Neural progenitor cell (in vitro differentiated cells): ENCODE measurements around the gene MPRIP. TPM values are rescaled to one million over a fixed set of nuclear protein-coding genes. Genes with fewer than 3 reads are reported as not detected.

ENCODE experiments used
- DNase-seq: peaks from one replicate; pipeline ENCODE4 v3.0.0-alpha.2; 2016; ENCODE audit warnings: low spot score
- H2AFZ ChIP-seq: fragments of 200-600 bp; sonication (generic); replicated peaks from 2 replicates; pipeline ENCODE4 v1.6.1; 2016; ENCODE audit warnings: antibody characterized with exemption
- H3F3A ChIP-seq: fragments of 200-600 bp; sonication (generic); 2 replicates; pipeline ENCODE4 v1.6.1; 2016; ENCODE audit warnings: antibody characterized with exemption, low read depth
- H3K27ac ChIP-seq: fragments of 200-600 bp; sonication (generic); 2 replicates; pipeline ENCODE4 v1.5.1; 2016; ENCODE audit warnings: mild to moderate bottlenecking
- H3K27me3 ChIP-seq: fragments of 200-600 bp; sonication (generic); 2 replicates; pipeline ENCODE4 v1.6.1; 2016; ENCODE audit warnings: mild to moderate bottlenecking, moderate library complexity
- H3K36me3 ChIP-seq: fragments of 200-600 bp; sonication (generic); 2 replicates; pipeline ENCODE4 v1.5.1; 2016
- H3K4me1 ChIP-seq: fragments of 200-600 bp; sonication (generic); 2 replicates; pipeline ENCODE4 v1.6.1; 2016; ENCODE audit warnings: mixed run types
- H3K4me2 ChIP-seq: fragments of 200-600 bp; sonication (generic); 2 replicates; pipeline ENCODE4 v1.6.1; 2016
- H3K4me3 ChIP-seq: fragments of 200-600 bp; sonication (generic); 2 replicates; pipeline ENCODE4 v1.5.1; 2016
- H3K79me2 ChIP-seq: fragments of 200-600 bp; sonication (generic); 2 replicates; pipeline ENCODE4 v1.6.1; 2016; ENCODE audit warnings: low read depth
- H3K9ac ChIP-seq: fragments of 200-600 bp; sonication (generic); 2 replicates; pipeline ENCODE4 v1.6.1; 2016
- H3K9me3 ChIP-seq: fragments of 200-600 bp; sonication (generic); 2 replicates; pipeline ENCODE4 v1.5.1; 2016; ENCODE audit warnings: low read depth
- H4K20me1 ChIP-seq: fragments of 200-600 bp; sonication (generic); 2 replicates; pipeline ENCODE4 v1.6.1; 2016; ENCODE audit warnings: low read depth
- H3K27ac Mint-ChIP-seq: 3 replicates; pipeline ENCODE4 v1.8.0; 2021; ENCODE audit warnings: mixed read lengths
- H3K27me3 Mint-ChIP-seq: 2 replicates; pipeline ENCODE4 v1.8.0; 2022; ENCODE audit warnings: low read depth, mild to moderate bottlenecking, inconsistent platforms, moderate library complexity, mixed read lengths; ENCODE audit not compliant: insufficient read depth
- H3K36me3 Mint-ChIP-seq: 3 replicates; pipeline ENCODE4 v1.8.0; 2021; ENCODE audit warnings: mixed read lengths
- H3K4me1 Mint-ChIP-seq: 3 replicates; pipeline ENCODE4 v1.8.0; 2021; ENCODE audit warnings: mixed read lengths
- H3K4me3 Mint-ChIP-seq: 3 replicates; pipeline ENCODE4 v1.8.0; 2021; ENCODE audit warnings: mild to moderate bottlenecking, moderate library complexity, mixed read lengths
- H3K9me3 Mint-ChIP-seq: 3 replicates; pipeline ENCODE4 v1.8.0; 2020; ENCODE audit warnings: mixed read lengths
- EZH2 ChIP-seq: fragments of 200-600 bp; sonication (generic); IDR thresholded peaks from 2 replicates; pipeline ENCODE4 v1.6.1; 2017; ENCODE audit warnings: antibody characterized with exemption, mild to moderate bottlenecking, moderate library complexity
- EZH2phosphoT487 ChIP-seq: fragments of 200-600 bp; sonication (generic); IDR thresholded peaks from 2 replicates; pipeline ENCODE4 v1.6.1; 2017; ENCODE audit warnings: antibody characterized with exemption
- total RNA-seq: library from RNA; depleted of rRNA; stranded (reverse); fragments of >200 nt; gene quantifications from 2 replicates; pipeline ENCODE4 v1.2.3, GENCODE V29; 2015; ENCODE audit warnings: low replicate concordance
- TF ChIP-seq, protein P1 (sequence below): fragments of 200-600 bp; sonication (generic); IDR thresholded peaks from 2 replicates; pipeline ENCODE4 v1.5.1; 2017; ENCODE audit warnings: antibody characterized with exemption, mild to moderate bottlenecking

MPRIP gene
- total RNA-seq, 1 donor from 2014 or later: 42.1 TPM

DNA sequence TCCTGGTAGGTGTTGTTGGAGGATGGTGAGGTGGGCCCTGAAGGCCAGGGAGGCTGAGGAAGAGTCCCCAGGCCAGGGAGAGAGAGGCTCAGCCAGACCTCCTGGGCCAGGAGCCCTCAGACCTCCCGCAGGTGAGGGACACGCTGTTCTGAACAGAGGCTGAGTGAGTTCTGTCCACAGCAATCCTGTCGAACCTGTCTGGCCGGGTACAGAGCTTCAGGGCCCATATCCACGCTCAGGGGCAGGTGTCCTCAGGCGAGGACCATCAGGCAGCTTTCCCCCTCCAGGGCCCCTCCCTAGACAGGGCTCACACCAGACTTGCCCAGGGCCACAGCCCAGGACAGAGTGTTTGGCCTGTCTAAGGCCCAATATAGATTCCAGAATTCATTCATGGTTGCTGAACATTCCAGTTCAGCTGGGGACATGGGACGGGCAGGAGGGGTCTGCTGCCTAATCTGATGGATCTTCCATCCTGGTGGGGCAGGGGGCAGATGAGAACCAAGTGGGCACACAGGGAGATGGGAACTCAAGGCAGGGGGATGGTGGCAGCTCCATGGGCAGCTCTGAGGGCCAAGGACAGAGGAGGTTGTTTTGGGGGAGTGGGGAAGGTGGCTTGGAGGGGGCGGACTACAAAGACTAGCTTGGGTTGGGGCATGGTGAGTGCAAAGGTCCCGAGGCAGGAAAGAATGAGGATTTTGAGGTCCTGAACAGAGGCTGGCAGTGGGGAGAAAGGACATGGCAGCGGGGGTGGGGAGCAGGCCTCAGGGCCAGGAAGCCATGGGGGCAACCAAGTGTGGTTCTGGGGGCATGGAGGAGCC is 23.4 kb upstream of the MPRIP start:
- H3K4me1 Mint-ChIP-seq: peaks cover 10% of the 10 kb centered on the region
- Histone ChIP-seq H3K9ac (no peak overlapping the region), H4K20me1 (no peaks in the 10 kb centered on the region), H3K36me3 (no peaks in the 10 kb centered on the region), H3K79me2 (no peaks in the 10 kb centered on the region), H3K9me3 (no peaks in the 10 kb centered on the region), H3K4me1 (peaks cover 9% of the 10 kb centered on the region), H3K4me2 (no peak overlapping the region), H3K4me3 (no peak overlapping the region), H3F3A (no peaks in the 10 kb centered on the region), H2AFZ (no peak overlapping the region), H3K27me3 (no peaks in the 10 kb centered on the region), H3K27ac (no peak overlapping the region)
- no peaks in the 10 kb centered on the region for H3K36me3 Mint-ChIP-seq
- peaks cover 9% of the 10 kb centered on the region for H3K27me3 Mint-ChIP-seq
- no peak for DNase-seq
- no peak for TF ChIP-seq EZH2phosphoT487
- H3K27ac Mint-ChIP-seq: no peak overlapping the region
- no peaks in the 10 kb centered on the region for H3K9me3 Mint-ChIP-seq
- no peak overlapping the region for H3K4me3 Mint-ChIP-seq

DNA sequence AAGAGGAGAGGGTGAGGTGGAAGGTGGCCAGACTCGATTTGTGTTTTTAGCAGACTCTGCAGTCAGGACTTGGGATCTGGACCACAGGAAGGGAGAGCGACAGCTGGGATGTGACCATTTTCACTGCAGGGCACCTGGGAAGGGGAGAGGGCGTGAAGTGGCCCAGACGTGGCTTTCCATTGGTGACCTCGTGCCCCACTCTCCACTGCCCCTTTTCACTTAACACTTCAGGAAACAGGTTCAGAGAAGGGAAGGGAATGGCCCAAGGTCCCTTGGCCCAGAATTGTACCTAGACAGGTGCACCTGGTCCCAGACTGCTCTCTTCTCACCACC is 22.9 kb upstream of the MPRIP start:
- H3K36me3 ChIP-seq: no peaks in the 10 kb centered on the region
- peaks cover 9% of the 10 kb centered on the region for H3K4me1 ChIP-seq
- H4K20me1 ChIP-seq: no peaks in the 10 kb centered on the region
- no peaks in the 10 kb centered on the region for H3K27me3 ChIP-seq
- no peak overlapping the region for H3K4me2 ChIP-seq
- H3K79me2 ChIP-seq: no peaks in the 10 kb centered on the region
- Mint-ChIP-seq H3K36me3 (no peaks in the 10 kb centered on the region), H3K27ac (peak overlapping the region; percentile 21), H3K27me3 (peaks cover 9% of the 10 kb centered on the region), H3K4me3 (no peak overlapping the region), H3K9me3 (no peaks in the 10 kb centered on the region), H3K4me1 (peaks cover 10% of the 10 kb centered on the region)
- DNase-seq: no peak
- no peaks in the 10 kb centered on the region for H3F3A ChIP-seq
- no peak overlapping the region for H3K27ac ChIP-seq
- H3K9me3 ChIP-seq: no peaks in the 10 kb centered on the region
- no peak overlapping the region for H3K9ac ChIP-seq
- TF ChIP-seq EZH2phosphoT487: no peak
- TF ChIP-seq, protein P1, sequence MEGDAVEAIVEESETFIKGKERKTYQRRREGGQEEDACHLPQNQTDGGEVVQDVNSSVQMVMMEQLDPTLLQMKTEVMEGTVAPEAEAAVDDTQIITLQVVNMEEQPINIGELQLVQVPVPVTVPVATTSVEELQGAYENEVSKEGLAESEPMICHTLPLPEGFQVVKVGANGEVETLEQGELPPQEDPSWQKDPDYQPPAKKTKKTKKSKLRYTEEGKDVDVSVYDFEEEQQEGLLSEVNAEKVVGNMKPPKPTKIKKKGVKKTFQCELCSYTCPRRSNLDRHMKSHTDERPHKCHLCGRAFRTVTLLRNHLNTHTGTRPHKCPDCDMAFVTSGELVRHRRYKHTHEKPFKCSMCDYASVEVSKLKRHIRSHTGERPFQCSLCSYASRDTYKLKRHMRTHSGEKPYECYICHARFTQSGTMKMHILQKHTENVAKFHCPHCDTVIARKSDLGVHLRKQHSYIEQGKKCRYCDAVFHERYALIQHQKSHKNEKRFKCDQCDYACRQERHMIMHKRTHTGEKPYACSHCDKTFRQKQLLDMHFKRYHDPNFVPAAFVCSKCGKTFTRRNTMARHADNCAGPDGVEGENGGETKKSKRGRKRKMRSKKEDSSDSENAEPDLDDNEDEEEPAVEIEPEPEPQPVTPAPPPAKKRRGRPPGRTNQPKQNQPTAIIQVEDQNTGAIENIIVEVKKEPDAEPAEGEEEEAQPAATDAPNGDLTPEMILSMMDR: no peak
- no peak overlapping the region for H2AFZ ChIP-seq
- H3K4me3 ChIP-seq: no peak overlapping the region

DNA sequence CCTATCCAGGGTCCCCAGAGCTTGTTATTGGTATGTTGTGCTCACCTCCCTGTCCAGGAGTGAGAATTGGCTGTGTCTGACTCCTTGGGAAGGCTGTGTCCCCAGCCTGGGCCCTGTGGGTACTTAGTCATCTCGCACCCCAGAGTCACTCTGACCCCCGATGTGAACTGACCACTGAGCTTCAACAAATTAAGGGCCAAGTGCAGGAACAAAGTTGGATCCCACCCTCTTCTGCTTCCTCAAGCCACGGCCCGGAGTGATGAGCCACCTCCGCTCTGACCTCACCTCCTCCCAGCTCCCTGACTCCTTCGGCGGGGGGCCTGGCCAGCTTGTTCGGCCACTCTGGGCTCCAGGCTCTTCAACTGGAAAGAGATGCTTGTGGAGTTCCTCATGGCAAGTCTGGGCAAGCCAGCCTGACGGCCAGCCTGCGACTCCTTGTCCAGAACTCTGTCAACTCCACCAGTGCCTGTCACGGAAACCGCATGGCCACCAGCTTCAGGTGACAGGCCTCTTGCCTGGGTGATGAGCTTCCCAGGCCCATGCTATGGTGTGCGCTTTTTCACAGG is 22.3 kb upstream of the MPRIP start:
- H3K27me3 ChIP-seq: no peaks in the 10 kb centered on the region
- Mint-ChIP-seq H3K27ac (peak overlapping the region; percentile 79), H3K4me3 (no peak overlapping the region), H3K9me3 (no peaks in the 10 kb centered on the region), H3K27me3 (peaks cover 8% of the 10 kb centered on the region), H3K4me1 (peaks cover 7% of the 10 kb centered on the region), H3K36me3 (no peaks in the 10 kb centered on the region)
- no peaks in the 10 kb centered on the region for H3K36me3 ChIP-seq
- H3K4me3 ChIP-seq: no peak overlapping the region
- H3K79me2 ChIP-seq: no peaks in the 10 kb centered on the region
- H3K4me2 ChIP-seq: no peak overlapping the region
- H3F3A ChIP-seq: no peaks in the 10 kb centered on the region
- no peaks in the 10 kb centered on the region for H3K9me3 ChIP-seq
- H3K9ac ChIP-seq: no peak overlapping the region
- no peak overlapping the region for H2AFZ ChIP-seq
- no peaks in the 10 kb centered on the region for H4K20me1 ChIP-seq
- no peak overlapping the region for H3K27ac ChIP-seq
- peaks cover 9% of the 10 kb centered on the region for H3K4me1 ChIP-seq
- DNase-seq: no peak
- TF ChIP-seq EZH2 (no peak), EZH2phosphoT487 (no peak)
- TF ChIP-seq, protein P1: no peak

DNA sequence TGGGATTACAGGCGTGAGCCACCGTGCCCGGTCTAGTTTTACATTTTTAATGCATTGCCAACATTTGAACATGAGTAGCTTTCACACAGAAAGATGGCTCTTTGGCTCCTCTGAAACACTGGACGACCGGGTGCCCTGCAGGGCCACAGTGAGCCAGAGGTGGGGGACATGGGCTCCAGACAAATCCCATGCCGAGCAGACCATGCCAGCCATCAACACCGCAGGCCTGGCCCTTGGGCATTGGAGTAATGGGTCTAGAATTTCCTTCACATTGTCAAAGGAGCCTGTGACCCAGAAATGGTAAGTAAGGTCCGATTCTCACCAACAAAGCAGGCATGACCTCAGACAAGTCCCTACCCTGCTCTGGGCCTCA is 21.4 kb upstream of the MPRIP start:
- no peaks in the 10 kb centered on the region for H3K9me3 Mint-ChIP-seq
- H3K9ac ChIP-seq: no peak overlapping the region
- H3K27me3 ChIP-seq: no peaks in the 10 kb centered on the region
- H3K79me2 ChIP-seq: no peaks in the 10 kb centered on the region
- no peaks in the 10 kb centered on the region for H3K9me3 ChIP-seq
- DNase-seq: no peak
- no peak overlapping the region for H2AFZ ChIP-seq
- no peaks in the 10 kb centered on the region for H3F3A ChIP-seq
- no peak overlapping the region for H3K27ac ChIP-seq
- no peak overlapping the region for H3K4me3 ChIP-seq
- peaks cover 9% of the 10 kb centered on the region for H3K4me1 ChIP-seq
- H3K27me3 Mint-ChIP-seq: peaks cover 7% of the 10 kb centered on the region
- H3K36me3 ChIP-seq: no peaks in the 10 kb centered on the region
- no peak overlapping the region for H3K4me3 Mint-ChIP-seq
- peaks cover 7% of the 10 kb centered on the region for H3K4me1 Mint-ChIP-seq
- TF ChIP-seq, protein P1: no peak
- TF ChIP-seq EZH2 (no peak), EZH2phosphoT487 (no peak)
- no peaks in the 10 kb centered on the region for H4K20me1 ChIP-seq
- no peak overlapping the region for H3K4me2 ChIP-seq
- H3K36me3 Mint-ChIP-seq: no peaks in the 10 kb centered on the region
- no peak overlapping the region for H3K27ac Mint-ChIP-seq
